Activated naive CD4-positive, alpha-beta T cell treated with anti-CD3 and anti-CD28 coated beads, Interleukin-2, amount 50 U/mL, for 72 hours (primary cell): ENCODE data around the gene SYCE3. TPM values are rescaled to one million over a fixed set of nuclear protein-coding genes. Genes with fewer than 3 reads are reported as not detected.

Source experiments
- ATAC-seq, 2 donors: fragments of 150-1000 bp; cut with Tn5 transposase; 2 replicates each; pipeline ENCODE4 v1.10.0; 2021; ENCODE audit warnings: mild to moderate bottlenecking in 2 of 2, moderate library complexity in 2 of 2
- DNase-seq, 2 donors: peaks; one replicate each; pipeline ENCODE4 v3.0.0; 2021 to 2022; ENCODE audit warnings: low spot score in 2 of 2
- H3K27ac Mint-ChIP-seq, 2 donors: one replicate each; pipeline ENCODE4 v1.8.0; 2022; ENCODE audit warnings: mild to moderate bottlenecking in 2 of 2, mixed read lengths in 2 of 2
- H3K36me3 Mint-ChIP-seq, 2 donors: one replicate each; pipeline ENCODE4 v1.8.0; 2022; ENCODE audit warnings: mixed read lengths in 2 of 2
- H3K9me3 Mint-ChIP-seq, 2 donors: one replicate each; pipeline ENCODE4 v1.8.0; 2022; ENCODE audit warnings: mixed read lengths in 2 of 2
- total RNA-seq, 2 donors: library from RNA; stranded (reverse); gene quantifications; one replicate each; pipeline ENCODE4 v1.2.3, GENCODE V29; 2022

Gene SYCE3
- total RNA-seq, 2 donors from 2014 or later = 0.80 to 3.9 TPM

- DNase-seq (no peak), ATAC-seq (no peak)
- Mint-ChIP-seq H3K27ac (peak overlapping the region in 1 of 2 donors; percentile 60), H3K36me3 (peaks cover 5 to 7% of the 10 kb centered on the region in 2 donors), H3K9me3 (no peaks in the 10 kb centered on the region)
These were observed 8.8 kb upstream of the SYCE3 start for GRCh38 chr22:50571264-50572175.

- ATAC-seq = no peak
- DNase-seq = no peak
- no peaks in the 10 kb centered on the region for H3K9me3 Mint-ChIP-seq
- peaks cover 5 to 7% of the 10 kb centered on the region in 2 donors for H3K36me3 Mint-ChIP-seq
- H3K27ac Mint-ChIP-seq = no peak overlapping the region
These were observed 8.1 kb upstream of the SYCE3 start for GRCh38 chr22:50570861-50571260.

GRCh38 chr22:50569896-50570535 is 7.3 kb upstream of the SYCE3 start:
- Mint-ChIP-seq H3K27ac (no peak overlapping the region), H3K9me3 (no peaks in the 10 kb centered on the region), H3K36me3 (peaks cover 5 to 7% of the 10 kb centered on the region in 2 donors)
- no peak for DNase-seq
- no peak for ATAC-seq

- H3K27ac Mint-ChIP-seq = no peak overlapping the region
- DNase-seq = no peak
These were observed 6.3 kb upstream of the SYCE3 start for GRCh38 chr22:50569041-50569459.

GRCh38 chr22:50568626-50569025 is 5.9 kb upstream of the SYCE3 start:
- Mint-ChIP-seq H3K36me3 (peaks cover 5 to 7% of the 10 kb centered on the region in 2 donors), H3K9me3 (no peaks in the 10 kb centered on the region)

More at GRCh38 chr22:50569041-50569459, 6.3 kb upstream of the SYCE3 start:
- H3K9me3 Mint-ChIP-seq = no peaks in the 10 kb centered on the region
- H3K36me3 Mint-ChIP-seq = peaks cover 5 to 7% of the 10 kb centered on the region in 2 donors
- no peak for ATAC-seq

GRCh38 chr22:50567721-50568252 is 5.1 kb upstream of the SYCE3 start:
- H3K27ac Mint-ChIP-seq = no peak overlapping the region
- H3K36me3 Mint-ChIP-seq = peaks cover 5 to 6% of the 10 kb centered on the region in 2 donors
- no peak for DNase-seq
- ATAC-seq = no peak
- H3K9me3 Mint-ChIP-seq = no peaks in the 10 kb centered on the region

More at GRCh38 chr22:50568626-50569025, 5.9 kb upstream of the SYCE3 start:
- no peak for DNase-seq
- no peak overlapping the region for H3K27ac Mint-ChIP-seq
- ATAC-seq = no peak

GRCh38 chr22:50564289-50564688 is 1.6 kb upstream of the SYCE3 start:
- no peak for ATAC-seq
- no peak overlapping the region for H3K27ac Mint-ChIP-seq
- no peak for DNase-seq
- H3K9me3 Mint-ChIP-seq = no peaks in the 10 kb centered on the region
- H3K36me3 Mint-ChIP-seq = peaks cover 0 to 3% of the 10 kb centered on the region in 2 donors

- DNase-seq (no peak), ATAC-seq (no peak)
- Mint-ChIP-seq H3K27ac (peak overlapping the region; percentile 48 to 81), H3K9me3 (no peaks in the 10 kb centered on the region), H3K36me3 (no peaks in the 10 kb centered on the region)
These were observed 868 bp upstream of the SYCE3 start for GRCh38 chr22:50563413-50564160.

GRCh38 chr22:50561401-50562358 is 1.0 kb downstream of the SYCE3 start:
- DNase-seq (no peak), ATAC-seq (no peak)
- Mint-ChIP-seq H3K36me3 (no peaks in the 10 kb centered on the region), H3K9me3 (no peaks in the 10 kb centered on the region), H3K27ac (peak overlapping the region; percentile 25 to 91)

- H3K36me3 Mint-ChIP-seq = no peaks in the 10 kb centered on the region
- no peak for DNase-seq
- ATAC-seq = no peak
- peak overlapping the region in 1 of 2 donors; percentile 8 for H3K27ac Mint-ChIP-seq
- no peaks in the 10 kb centered on the region for H3K9me3 Mint-ChIP-seq
These were observed 2.7 kb downstream of the SYCE3 start for GRCh38 chr22:50560034-50560433.

- ATAC-seq (no peak), DNase-seq (no peak)
- Mint-ChIP-seq H3K9me3 (no peaks in the 10 kb centered on the region), H3K27ac (no peak overlapping the region), H3K36me3 (no peaks in the 10 kb centered on the region)
These were observed 6.0 kb downstream of the SYCE3 start for GRCh38 chr22:50556703-50557102.

- no peaks in the 10 kb centered on the region for H3K9me3 Mint-ChIP-seq
- peak overlapping the region in 1 of 2 donors; percentile 69 for H3K27ac Mint-ChIP-seq
- no peak for ATAC-seq
- H3K36me3 Mint-ChIP-seq = peaks cover 4 to 12% of the 10 kb centered on the region in 2 donors
- DNase-seq = no peak
These were observed 9.4 kb downstream of the SYCE3 start for GRCh38 chr22:50553310-50553709.

GRCh38 chr22:50551160-50551752 is 11.5 kb downstream of the SYCE3 start:
- DNase-seq = no peak
- peaks cover 4 to 12% of the 10 kb centered on the region in 2 donors for H3K36me3 Mint-ChIP-seq
- ATAC-seq = no peak
- H3K27ac Mint-ChIP-seq = peak overlapping the region in 1 of 2 donors; percentile 56
- H3K9me3 Mint-ChIP-seq = no peaks in the 10 kb centered on the region

- Mint-ChIP-seq H3K36me3 (peaks cover 4 to 12% of the 10 kb centered on the region in 2 donors), H3K9me3 (no peaks in the 10 kb centered on the region), H3K27ac (peak overlapping the region in 1 of 2 donors; percentile 74)
- DNase-seq (no peak), ATAC-seq (no peak)
These were observed 12.3 kb downstream of the SYCE3 start for GRCh38 chr22:50550395-50550794.
